CD8-positive, alpha-beta memory T cell (primary cell): ENCODE data around the gene SLC7A5. TPM values are rescaled to one million over a fixed set of nuclear protein-coding genes. Genes with fewer than 3 reads are reported as not detected.
"Not testable (repeated sequence)": the region's sequence is repeated elsewhere in the genome, so short reads cannot be mapped to it uniquely, and the experiment has no call there.

Source experiments
- CTCF ChIA-PET: fragments of 350-600 bp; sonication (Branson Sonifier 250); formaldehyde crosslinking; loops from one replicate; lab custom pipeline; 2021; ENCODE audit warnings: antibody characterized with exemption; lab: Charles Lee
- POLR2A ChIA-PET: fragments of 350-600 bp; sonication (Branson Sonifier 250); formaldehyde crosslinking; loops from one replicate; lab custom pipeline; 2021; ENCODE audit warnings: antibody characterized with exemption; lab: Charles Lee
- DNase-seq, 5 donors: peaks; one replicate each; pipeline versions ENCODE4 v3.0.0 to v3.0.0-alpha.2; 2020 to 2022; ENCODE audit warnings: mixed read lengths in 1 of 5
- H3K27ac ChIP-seq: one replicate; pipeline ENCODE4 v1.7.0; 2013; ENCODE audit warnings: low read depth, mild to moderate bottlenecking, low read length, moderate library complexity
- H3K27me3 ChIP-seq: 2 replicates; pipeline ENCODE4 v1.7.0; 2013; ENCODE audit warnings: low read length, mild to moderate bottlenecking; ENCODE audit not compliant: insufficient read depth, poor library complexity, severe bottlenecking
- H3K36me3 ChIP-seq: 2 replicates; pipeline ENCODE4 v1.7.0; 2013; ENCODE audit warnings: mild to moderate bottlenecking, low read length, moderate library complexity; ENCODE audit not compliant: insufficient read depth
- H3K4me1 ChIP-seq: 2 replicates; pipeline ENCODE4 v1.7.0; 2013; ENCODE audit warnings: mild to moderate bottlenecking, low read length, moderate library complexity; ENCODE audit not compliant: insufficient read depth
- H3K4me3 ChIP-seq: 2 replicates; pipeline ENCODE4 v1.7.0; 2013; ENCODE audit warnings: mild to moderate bottlenecking, low read length
- H3K9me3 ChIP-seq: 2 replicates; pipeline ENCODE4 v1.7.0; 2013; ENCODE audit warnings: mild to moderate bottlenecking, low read length
- H3K27ac Mint-ChIP-seq, 8 donors: one replicate each; pipeline ENCODE4 v1.8.0; 2020 to 2021; ENCODE audit warnings: mixed read lengths in 8 of 8, mild to moderate bottlenecking in 6 of 8, inconsistent platforms in 3 of 8, moderate library complexity in 3 of 8
- H3K27me3 Mint-ChIP-seq, 2 donors: one replicate each; pipeline ENCODE4 v1.8.0; 2020 to 2021; ENCODE audit warnings: mixed read lengths in 2 of 2, mild to moderate bottlenecking in 1 of 2, moderate library complexity in 1 of 2
- H3K36me3 Mint-ChIP-seq, 3 donors: one replicate each; pipeline ENCODE4 v1.8.0; 2020 to 2021; ENCODE audit warnings: mixed read lengths in 3 of 3, inconsistent platforms in 1 of 3, mild to moderate bottlenecking in 1 of 3
- H3K4me1 Mint-ChIP-seq, 3 donors: one replicate each; pipeline ENCODE4 v1.8.0; 2020 to 2021; ENCODE audit warnings: mixed read lengths in 3 of 3, inconsistent platforms in 1 of 3, mild to moderate bottlenecking in 1 of 3
- H3K4me3 Mint-ChIP-seq, 7 donors: one replicate each; pipeline ENCODE4 v1.8.0; 2020 to 2021; ENCODE audit warnings: mixed read lengths in 7 of 7, mild to moderate bottlenecking in 6 of 7, moderate library complexity in 4 of 7, inconsistent platforms in 2 of 7
- H3K9me3 Mint-ChIP-seq, 5 donors: one replicate each; pipeline ENCODE4 v1.8.0; 2020 to 2022; ENCODE audit warnings: mixed read lengths in 5 of 5, mild to moderate bottlenecking in 3 of 5, moderate library complexity in 2 of 5, inconsistent platforms in 1 of 5
- polyA plus RNA-seq: library from polyadenylated mRNA; unstranded; fragments of 300-500 nt; fragmentation: Illumina TruSeq; gene quantifications from one replicate; pipeline ENCODE4 v1.2.3, GENCODE V29; 2021
- total RNA-seq, 2 experiments: library from RNA; stranded (reverse); gene quantifications; one replicate each; pipeline ENCODE4 v1.2.3, GENCODE V29; 2021

Gene SLC7A5
- total and polyA plus RNA-seq, 3 experiments from 2014 or later = 20.7 to 383 (median 366) TPM

GRCh38 chr16:87816507-87817100 lies 52.7 kb downstream of the SLC7A5 start:
- Histone ChIP-seq H3K36me3 (no peaks in the 10 kb centered on the region), H3K4me3 (no peak overlapping the region), H3K9me3 (peaks cover 11% of the 10 kb centered on the region), H3K4me1 (peaks cover 4% of the 10 kb centered on the region), H3K27ac (no peak overlapping the region), H3K27me3 (no peaks in the 10 kb centered on the region)
- ChIA-PET POLR2A (no interaction called here), CTCF (interaction anchor here (1.1 kb wide), 1 partner anchor 55 kb away, joined by 3 read pairs; no protein-coding TSS in a partner anchor)
- Mint-ChIP-seq H3K27ac (no peak overlapping the region), H3K4me1 (peaks cover 0 to 3% (median 2%) of the 10 kb centered on the region in 3 donors), H3K27me3 (peaks cover 0 to 3% of the 10 kb centered on the region in 2 donors), H3K36me3 (peaks cover 0 to 6% (median 0%) of the 10 kb centered on the region in 3 donors), H3K9me3 (peaks cover 0 to 14% (median 8%) of the 10 kb centered on the region in 5 donors), H3K4me3 (peak overlapping the region in 1 of 7 donors; percentile 77)
- no peak for DNase-seq

- CTCF ChIA-PET = no interaction called here
- Mint-ChIP-seq H3K36me3 (peaks cover 0 to 6% (median 0%) of the 10 kb centered on the region in 3 donors), H3K4me3 (no peak overlapping the region), H3K4me1 (peaks cover 0 to 4% (median 0%) of the 10 kb centered on the region in 3 donors), H3K27me3 (peaks cover 0 to 3% of the 10 kb centered on the region in 2 donors), H3K27ac (no peak overlapping the region), H3K9me3 (peaks cover 0 to 14% (median 8%) of the 10 kb centered on the region in 5 donors)
- no peak for DNase-seq
- no peaks in the 10 kb centered on the region for H3K4me1 ChIP-seq
- H3K27ac ChIP-seq = no peak overlapping the region
- peaks cover 11% of the 10 kb centered on the region for H3K9me3 ChIP-seq
- H3K36me3 ChIP-seq = no peaks in the 10 kb centered on the region
- H3K4me3 ChIP-seq = no peak overlapping the region
- POLR2A ChIA-PET = no interaction called here
- H3K27me3 ChIP-seq = no peaks in the 10 kb centered on the region
These were observed 53.7 kb downstream of the SLC7A5 start for GRCh38 chr16:87815567-87815966.

- ChIA-PET POLR2A (no interaction called here), CTCF (no interaction called here)
- no peak overlapping the region for H3K4me3 Mint-ChIP-seq
- Histone ChIP-seq H3K27me3 (no peaks in the 10 kb centered on the region), H3K36me3 (no peaks in the 10 kb centered on the region), H3K4me3 (no peak overlapping the region), H3K27ac (no peak overlapping the region), H3K9me3 (peaks cover 3% of the 10 kb centered on the region), H3K4me1 (peaks cover 2% of the 10 kb centered on the region)
- peaks cover 0 to 7% (median 4%) of the 10 kb centered on the region in 5 donors for H3K9me3 Mint-ChIP-seq
- DNase-seq = no peak
- H3K27me3 Mint-ChIP-seq = peaks cover 6 to 9% of the 10 kb centered on the region in 2 donors
- H3K36me3 Mint-ChIP-seq = no peaks in the 10 kb centered on the region
- H3K4me1 Mint-ChIP-seq = peaks cover 0 to 4% (median 0%) of the 10 kb centered on the region in 3 donors
- no peak overlapping the region for H3K27ac Mint-ChIP-seq
These were observed 57.1 kb downstream of the SLC7A5 start for GRCh38 chr16:87812200-87812656.

GRCh38 chr16:87811454-87811853 lies 57.9 kb downstream of the SLC7A5 start:
- H3K27me3 Mint-ChIP-seq, H3K4me1 ChIP-seq, H3K9me3 ChIP-seq, H3K4me3 ChIP-seq, H3K9me3 Mint-ChIP-seq, H3K27me3 ChIP-seq, CTCF ChIA-PET, H3K27ac ChIP-seq, H3K4me1 Mint-ChIP-seq, DNase-seq, POLR2A ChIA-PET, H3K4me3 Mint-ChIP-seq, H3K36me3 Mint-ChIP-seq, H3K27ac Mint-ChIP-seq, H3K36me3 ChIP-seq: not testable (repeated sequence)

- peaks cover 6 to 9% of the 10 kb centered on the region in 2 donors for H3K27me3 Mint-ChIP-seq
- Histone ChIP-seq H3K4me1 (peaks cover 16% of the 10 kb centered on the region), H3K27me3 (no peaks in the 10 kb centered on the region), H3K27ac (no peak overlapping the region), H3K4me3 (no peak overlapping the region), H3K36me3 (no peaks in the 10 kb centered on the region), H3K9me3 (no peaks in the 10 kb centered on the region)
- no peaks in the 10 kb centered on the region for H3K36me3 Mint-ChIP-seq
- no peaks in the 10 kb centered on the region for H3K9me3 Mint-ChIP-seq
- H3K4me3 Mint-ChIP-seq = no peak overlapping the region
- H3K27ac Mint-ChIP-seq = no peak overlapping the region
- DNase-seq = no peak
- ChIA-PET POLR2A (no interaction called here), CTCF (no interaction called here)
- H3K4me1 Mint-ChIP-seq = peaks cover 3 to 9% (median 4%) of the 10 kb centered on the region in 3 donors
These were observed 60.0 kb downstream of the SLC7A5 start for GRCh38 chr16:87809150-87809902.

- H3K4me1 Mint-ChIP-seq = peaks cover 3 to 9% (median 4%) of the 10 kb centered on the region in 3 donors
- H3K27ac Mint-ChIP-seq = peak overlapping the region in 1 of 8 donors; percentile 29
- Histone ChIP-seq H3K27ac (no peak overlapping the region), H3K27me3 (no peaks in the 10 kb centered on the region), H3K9me3 (no peaks in the 10 kb centered on the region), H3K36me3 (no peaks in the 10 kb centered on the region), H3K4me3 (no peak overlapping the region), H3K4me1 (peaks cover 16% of the 10 kb centered on the region)
- H3K36me3 Mint-ChIP-seq = no peaks in the 10 kb centered on the region
- no peaks in the 10 kb centered on the region for H3K9me3 Mint-ChIP-seq
- peaks cover 6 to 9% of the 10 kb centered on the region in 2 donors for H3K27me3 Mint-ChIP-seq
- POLR2A ChIA-PET = no interaction called here
- no peak overlapping the region for H3K4me3 Mint-ChIP-seq
- CTCF ChIA-PET = interaction anchor here (1.0 to 1.3 kb wide), 2 partner anchors 28 to 29 kb away, joined by 3 to 5 read pairs; no protein-coding TSS in a partner anchor
- no peak for DNase-seq
These were observed 61.2 kb downstream of the SLC7A5 start for GRCh38 chr16:87808108-87808507.

GRCh38 chr16:87806641-87807546 lies 62.4 kb downstream of the SLC7A5 start:
- H3K4me1 Mint-ChIP-seq = peaks cover 3 to 9% (median 4%) of the 10 kb centered on the region in 3 donors
- no peaks in the 10 kb centered on the region for H3K27me3 ChIP-seq
- H3K4me3 Mint-ChIP-seq = peak overlapping the region; percentile 48 to 82 (median 78)
- H3K9me3 Mint-ChIP-seq = no peaks in the 10 kb centered on the region
- H3K4me3 ChIP-seq = peak overlapping the region; percentile 30
- no peaks in the 10 kb centered on the region for H3K36me3 Mint-ChIP-seq
- H3K27ac ChIP-seq = no peak overlapping the region
- H3K27me3 Mint-ChIP-seq = peaks cover 2 to 9% of the 10 kb centered on the region in 2 donors
- CTCF ChIA-PET = interaction anchor here (0.9 to 1.3 kb wide), 4 partner anchors 22 to 28 kb away, joined by 3 to 5 read pairs (median 3); no protein-coding TSS in a partner anchor
- H3K36me3 ChIP-seq = no peaks in the 10 kb centered on the region
- POLR2A ChIA-PET = no interaction called here
- H3K9me3 ChIP-seq = no peaks in the 10 kb centered on the region
- H3K27ac Mint-ChIP-seq = peak overlapping the region in 5 of 8 donors; percentile 28 to 78 (median 64)
- H3K4me1 ChIP-seq = peaks cover 16% of the 10 kb centered on the region
- DNase-seq = peak in 1 of 5 donors; percentile 58
